K562 (cell line): ENCODE results near the gene STPG2.

Experiments used
- CUX1 ChIP-seq: fragments of 200-800 bp; sonication (Bioruptor generic); IDR thresholded peaks from 2 replicates; pipeline ENCODE4 v1.6.1; 2016; ENCODE audit warnings: missing genetic modification characterization, missing compliant biosample characterization
- HNRNPK ChIP-seq: fragments of 200-400 bp; formaldehyde crosslinking; IDR thresholded peaks from one replicate; pipeline ENCODE4 v1.6.1; 2018; ENCODE audit warnings: mild to moderate bottlenecking, low read depth, low read length; ENCODE audit not compliant: poor library complexity, severe bottlenecking
- ZNF76 ChIP-seq: fragments of 250-450 bp; sonication (Bioruptor Pico); IDR thresholded peaks from 2 replicates; pipeline ENCODE4 v1.4.0; 2020; ENCODE audit warnings: mild to moderate bottlenecking, moderate library complexity, borderline replicate concordance

- no peak for TF ChIP-seq CUX1
- TF ChIP-seq HNRNPK = no peak
- no peak for TF ChIP-seq ZNF76 (CRISPR knock-in tag)
These were observed 275.7 kb downstream of the STPG2 start for GRCh38 chr4:97867557-97868091.
